HFFc6 (cell line): ENCODE measurements around the gene CHST3. TPM values are rescaled to one million over a fixed set of nuclear protein-coding genes. Genes with fewer than 3 reads are reported as not detected.

Source experiments
- DNase-seq: peaks from one replicate; pipeline ENCODE4 v3.0.0-alpha.2; 2018
- H3K27ac Mint-ChIP-seq: 2 replicates; pipeline ENCODE4 v1.8.0; 2020; ENCODE audit warnings: mild to moderate bottlenecking, mixed read lengths
- H3K27me3 Mint-ChIP-seq: 2 replicates; pipeline ENCODE4 v1.8.0; 2021; ENCODE audit warnings: mild to moderate bottlenecking, moderate library complexity, mixed read lengths; ENCODE audit not compliant: insufficient read depth
- H3K36me3 Mint-ChIP-seq: 2 replicates; pipeline ENCODE4 v1.8.0; 2021; ENCODE audit warnings: low read depth, mixed read lengths
- H3K4me1 Mint-ChIP-seq: 2 replicates; pipeline ENCODE4 v1.8.0; 2020; ENCODE audit warnings: low read depth, mixed read lengths
- H3K4me3 Mint-ChIP-seq: 2 replicates; pipeline ENCODE4 v1.8.0; 2020; ENCODE audit warnings: mild to moderate bottlenecking, moderate library complexity, mixed read lengths
- H3K9me3 Mint-ChIP-seq: 2 replicates; pipeline ENCODE4 v1.8.0; 2020; ENCODE audit warnings: mild to moderate bottlenecking, mixed read lengths
- CTCF ChIP-seq: fragments of 200-600 bp; sonication (generic); IDR thresholded peaks from 2 replicates; pipeline ENCODE4 v1.5.0; 2021; ENCODE audit warnings: antibody characterized with exemption, mild to moderate bottlenecking
- total RNA-seq, 6 experiments: library from RNA; stranded (reverse); fragmentation: NEBNext Ultra II Directional; extraction: Animal tissue kit (Norgen Biotek cat#: 25700); gene quantifications; 2 replicates in 1 of 6; 3 replicates in 5 of 6; pipeline ENCODE4 v1.2.3, GENCODE V29; 2021

The CHST3 gene
- total RNA-seq, 6 experiments from 2014 or later = 34.9 to 48.1 (median 40.3) TPM

- Mint-ChIP-seq H3K4me1 (peaks cover 28% of the 10 kb centered on the region), H3K9me3 (no peaks in the 10 kb centered on the region), H3K36me3 (peaks cover 46% of the 10 kb centered on the region), H3K4me3 (peak overlapping the region; percentile 67; the same call in 1 of the 2 replicates), H3K27ac (peak overlapping the region; percentile 98), H3K27me3 (peaks cover 4% of the 10 kb centered on the region)
- no peak for TF ChIP-seq CTCF
- DNase-seq = no peak
These were observed 46.2 kb downstream of the CHST3 start for GRCh38 chr10:72010234-72010973.

GRCh38 chr10:72011016-72011415, 46.8 kb downstream of the CHST3 start:
- no peak for TF ChIP-seq CTCF
- Mint-ChIP-seq H3K9me3 (no peaks in the 10 kb centered on the region), H3K4me3 (no peak overlapping the region), H3K36me3 (peaks cover 46% of the 10 kb centered on the region), H3K4me1 (peaks cover 28% of the 10 kb centered on the region), H3K27ac (peak overlapping the region; percentile 98), H3K27me3 (peaks cover 4% of the 10 kb centered on the region)
- no peak for DNase-seq

GRCh38 chr10:72011468-72011867, 47.3 kb downstream of the CHST3 start:
- Mint-ChIP-seq H3K36me3 (peaks cover 44% of the 10 kb centered on the region), H3K27me3 (peaks cover 4% of the 10 kb centered on the region), H3K9me3 (no peaks in the 10 kb centered on the region), H3K4me1 (peaks cover 28% of the 10 kb centered on the region), H3K4me3 (no peak overlapping the region), H3K27ac (peak overlapping the region; percentile 98)
- TF ChIP-seq CTCF = no peak
- DNase-seq = no peak

- peaks cover 7% of the 10 kb centered on the region for H3K27me3 Mint-ChIP-seq
- DNase-seq = no peak
- no peaks in the 10 kb centered on the region for H3K9me3 Mint-ChIP-seq
- peaks cover 38% of the 10 kb centered on the region for H3K36me3 Mint-ChIP-seq
- peak overlapping the region; percentile 11; the same call in 1 of the 2 replicates for H3K27ac Mint-ChIP-seq
- peaks cover 32% of the 10 kb centered on the region for H3K4me1 Mint-ChIP-seq
- no peak for TF ChIP-seq CTCF
- no peak overlapping the region for H3K4me3 Mint-ChIP-seq
These were observed 47.8 kb downstream of the CHST3 start for GRCh38 chr10:72011976-72012512.

GRCh38 chr10:72012796-72013195, 48.6 kb downstream of the CHST3 start:
- H3K27me3 Mint-ChIP-seq = peaks cover 8% of the 10 kb centered on the region
- no peak overlapping the region for H3K4me3 Mint-ChIP-seq
- no peak overlapping the region for H3K27ac Mint-ChIP-seq

More at GRCh38 chr10:72012796-72013195, 48.6 kb downstream of the CHST3 start:
- TF ChIP-seq CTCF = no peak
- no peaks in the 10 kb centered on the region for H3K9me3 Mint-ChIP-seq
- H3K4me1 Mint-ChIP-seq = peaks cover 40% of the 10 kb centered on the region
- no peak for DNase-seq
- H3K36me3 Mint-ChIP-seq = peaks cover 38% of the 10 kb centered on the region
